Natural killer cell (primary cell): ENCODE data around the gene LY9. TPM values are rescaled to one million over a fixed set of nuclear protein-coding genes. Genes with fewer than 3 reads are reported as not detected.

Experiments
- ATAC-seq, 3 donors: fragments of 150-1000 bp in 2 of 3; fragments of 200-7000 bp in 1 of 3; cut with Tn5 transposase; 1 replicate in 1 of 3; 2 replicates in 2 of 3; pipeline ENCODE4 v1.10.0; 2021; ENCODE audit warnings: mild to moderate bottlenecking in 2 of 3, moderate library complexity in 2 of 3
- DNase-seq, 2 donors: peaks; one replicate each; pipeline versions ENCODE4 v3.0.0 to v3.0.0-alpha.2; 2013 to 2021; ENCODE audit warnings: mixed read lengths in 1 of 2
- H3K27ac ChIP-seq: one replicate; pipeline ENCODE4 v1.5.1; 2013; ENCODE audit warnings: mild to moderate bottlenecking, low read length
- H3K27me3 ChIP-seq: one replicate; pipeline ENCODE4 v1.6.1; 2013; ENCODE audit warnings: low read length; ENCODE audit not compliant: control insufficient read depth, insufficient read depth
- H3K36me3 ChIP-seq: one replicate; pipeline ENCODE4 v1.6.1; 2013; ENCODE audit warnings: low read length; ENCODE audit not compliant: control insufficient read depth, insufficient read depth
- H3K4me1 ChIP-seq: one replicate; pipeline ENCODE4 v1.6.1; 2013; ENCODE audit warnings: low read length; ENCODE audit not compliant: control insufficient read depth, insufficient read depth
- H3K4me3 ChIP-seq: one replicate; pipeline ENCODE4 v1.5.1; 2013; ENCODE audit warnings: low read length
- H3K9me3 ChIP-seq: one replicate; pipeline ENCODE4 v1.6.1; 2013; ENCODE audit warnings: low read length; ENCODE audit not compliant: control insufficient read depth, insufficient read depth
- H3K27ac Mint-ChIP-seq, 2 donors: one replicate each; pipeline ENCODE4 v1.8.0; 2022; ENCODE audit warnings: mild to moderate bottlenecking in 2 of 2, mixed read lengths in 2 of 2, moderate library complexity in 1 of 2
- H3K27me3 Mint-ChIP-seq, 2 donors: one replicate each; pipeline ENCODE4 v1.8.0; 2022; ENCODE audit warnings: low read depth in 2 of 2, mixed read lengths in 2 of 2
- H3K36me3 Mint-ChIP-seq: one replicate; pipeline ENCODE4 v1.8.0; 2022; ENCODE audit warnings: mixed read lengths
- H3K4me1 Mint-ChIP-seq, 2 donors: one replicate each; pipeline ENCODE4 v1.8.0; 2022; ENCODE audit warnings: mixed read lengths in 2 of 2
- H3K4me3 Mint-ChIP-seq: one replicate; pipeline ENCODE4 v1.8.0; 2022; ENCODE audit warnings: mild to moderate bottlenecking, moderate library complexity, mixed read lengths
- H3K9me3 Mint-ChIP-seq, 2 donors: one replicate each; pipeline ENCODE4 v1.8.0; 2022; ENCODE audit warnings: mixed read lengths in 2 of 2
- WGBS: methylation state at CpG from one replicate; pipeline ENCODE4 v1.1.7; 2013; ENCODE audit warnings: missing lambda C conversion rate; ENCODE audit not compliant: insufficient coverage; 5-methylcytosine and 5-hydroxymethylcytosine counted together
- intact Hi-C: fragments of 100-400 bp; cut with micrococcal nuclease; formaldehyde crosslinking; loops from one replicate; pipeline ENCODE4 v1.14.2; 2022
- total RNA-seq, 4 donors: library from RNA; stranded (reverse); fragments of 120-200 nt in 1 of 4; gene quantifications; one replicate each; pipeline versions ENCODE4 v1.2.3 to v1.2.4, GENCODE V29; 2013 to 2022
- TF ChIP-seq, protein P1 (sequence below): fragments of 200-600 bp; IDR thresholded peaks from one replicate; pipeline ENCODE4 v1.8.0; 2022; ENCODE audit warnings: antibody characterized with exemption

LY9 gene
- total RNA-seq, 3 donors from 2014 or later (not counting 1 experiment from before 2014, with no cell fraction given), result 30.3 to 47.1 (median 34.4) TPM

GRCh38 chr1:160858507-160858906 lies 62.5 kb downstream of the LY9 start:
- H3K36me3 Mint-ChIP-seq, result peaks cover 10% of the 10 kb centered on the region
- Histone ChIP-seq H3K4me1 (peaks cover 85% of the 10 kb centered on the region), H3K27ac (peak overlapping the region; percentile 30), H3K36me3 (peaks cover 19% of the 10 kb centered on the region), H3K4me3 (no peak overlapping the region), H3K9me3 (no peaks in the 10 kb centered on the region), H3K27me3 (no peaks in the 10 kb centered on the region)
- peaks cover 52 to 53% of the 10 kb centered on the region in 2 donors for H3K4me1 Mint-ChIP-seq
- intact Hi-C loops, result no loop called here
- TF ChIP-seq, protein P1, sequence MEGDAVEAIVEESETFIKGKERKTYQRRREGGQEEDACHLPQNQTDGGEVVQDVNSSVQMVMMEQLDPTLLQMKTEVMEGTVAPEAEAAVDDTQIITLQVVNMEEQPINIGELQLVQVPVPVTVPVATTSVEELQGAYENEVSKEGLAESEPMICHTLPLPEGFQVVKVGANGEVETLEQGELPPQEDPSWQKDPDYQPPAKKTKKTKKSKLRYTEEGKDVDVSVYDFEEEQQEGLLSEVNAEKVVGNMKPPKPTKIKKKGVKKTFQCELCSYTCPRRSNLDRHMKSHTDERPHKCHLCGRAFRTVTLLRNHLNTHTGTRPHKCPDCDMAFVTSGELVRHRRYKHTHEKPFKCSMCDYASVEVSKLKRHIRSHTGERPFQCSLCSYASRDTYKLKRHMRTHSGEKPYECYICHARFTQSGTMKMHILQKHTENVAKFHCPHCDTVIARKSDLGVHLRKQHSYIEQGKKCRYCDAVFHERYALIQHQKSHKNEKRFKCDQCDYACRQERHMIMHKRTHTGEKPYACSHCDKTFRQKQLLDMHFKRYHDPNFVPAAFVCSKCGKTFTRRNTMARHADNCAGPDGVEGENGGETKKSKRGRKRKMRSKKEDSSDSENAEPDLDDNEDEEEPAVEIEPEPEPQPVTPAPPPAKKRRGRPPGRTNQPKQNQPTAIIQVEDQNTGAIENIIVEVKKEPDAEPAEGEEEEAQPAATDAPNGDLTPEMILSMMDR, result no peak
- no peaks in the 10 kb centered on the region for H3K9me3 Mint-ChIP-seq
- no peaks in the 10 kb centered on the region for H3K27me3 Mint-ChIP-seq
- no peak for ATAC-seq
- DNase-seq, result no peak
- WGBS, result 38% methylated on average over 3 of the region's 3 CpGs
- H3K4me3 Mint-ChIP-seq, result peak overlapping the region; percentile 85
- no peak overlapping the region for H3K27ac Mint-ChIP-seq

- Histone ChIP-seq H3K27me3 (no peaks in the 10 kb centered on the region), H3K9me3 (no peaks in the 10 kb centered on the region), H3K27ac (no peak overlapping the region), H3K4me3 (no peak overlapping the region), H3K36me3 (peaks cover 19% of the 10 kb centered on the region), H3K4me1 (peaks cover 86% of the 10 kb centered on the region)
- Mint-ChIP-seq H3K9me3 (no peaks in the 10 kb centered on the region), H3K4me1 (peaks cover 52 to 60% of the 10 kb centered on the region in 2 donors), H3K36me3 (peaks cover 7% of the 10 kb centered on the region), H3K4me3 (peak overlapping the region; percentile 85), H3K27ac (no peak overlapping the region), H3K27me3 (no peaks in the 10 kb centered on the region)
- ATAC-seq (no peak), DNase-seq (no peak)
- TF ChIP-seq, protein P1, result no peak
- intact Hi-C loops, result no loop called here
- WGBS, result 78% methylated on average over 4 of the region's 5 CpGs
These were observed 63.2 kb downstream of the LY9 start for GRCh38 chr1:160859166-160859565.

- Mint-ChIP-seq H3K4me3 (peak overlapping the region; percentile 96), H3K4me1 (peaks cover 54 to 64% of the 10 kb centered on the region in 2 donors), H3K27me3 (no peaks in the 10 kb centered on the region), H3K27ac (peak overlapping the region in 1 of 2 donors; percentile 93), H3K36me3 (peaks cover 7% of the 10 kb centered on the region), H3K9me3 (no peaks in the 10 kb centered on the region)
- ATAC-seq, result no peak
- no peaks in the 10 kb centered on the region for H3K9me3 ChIP-seq
- H3K27ac ChIP-seq, result peak overlapping the region; percentile 74
- no peak for DNase-seq
- 69% methylated on average over 3 of the region's 5 CpGs for WGBS
- H3K36me3 ChIP-seq, result peaks cover 12% of the 10 kb centered on the region
- H3K4me1 ChIP-seq, result peaks cover 73% of the 10 kb centered on the region
- H3K27me3 ChIP-seq, result no peaks in the 10 kb centered on the region
- intact Hi-C loops, result loop anchor here (5.0 kb wide), 1 partner anchor 64 kb away; the partner anchor contains the start of gene LY9
- TF ChIP-seq, protein P1, result no peak
- H3K4me3 ChIP-seq, result peak overlapping the region; percentile 66
These were observed 65.0 kb downstream of the LY9 start for GRCh38 chr1:160860840-160861505.
